A549 treated with AZD9567 at 1 μM for 4 hours (cell line): ENCODE data around the gene MSANTD1. TPM values are rescaled to one million over a fixed set of nuclear protein-coding genes. Genes with fewer than 3 reads are reported as not detected.

Experiments
- total RNA-seq: library from RNA; stranded (reverse); fragments of 200-300 nt; extraction: Qiagen RNA extraction; gene quantifications from 5 replicates; pipeline ENCODE4 v1.2.3, GENCODE V29; 2022; ENCODE audit not compliant: insufficient read depth

Gene MSANTD1
- 0.13 to 0.28 TPM (median 0.15 TPM) in 4 of 5 replicates, not detected in the other for total RNA-seq

GRCh38 chr4:3248811-3249661 lies at the start of gene MSANTD1:
Gene MSANTD1 (plus strand): TSS chr4:3249159. CDS start chr4:3249223, 64 bp downstream.

GRCh38 chr4:3292571-3293400 lies 43.8 kb downstream of the MSANTD1 start, which contains the start of gene RGS12:
Gene RGS12 (plus strand): TSS chr4:3293021. CDS start chr4:3316171, 23,150 bp downstream.

Other genes with a start within 250 kb of the MSANTD1 start
- not detected in 5 replicates for gene HTT-AS, start 174.6 kb upstream of the MSANTD1 start, total RNA-seq
- 11.3 to 29.3 TPM (median 13.5 TPM) in 5 replicates for gene HTT, start 174.5 kb upstream of the MSANTD1 start, total RNA-seq
- gene RGS12, start 43.9 kb downstream of the MSANTD1 start, total RNA-seq = 10.4 to 15.2 TPM (median 10.9 TPM) in 5 replicates
- gene HGFAC, start 192.8 kb downstream of the MSANTD1 start, total RNA-seq = 0.12 to 0.19 TPM (median 0.17 TPM) in 4 of 5 replicates, not detected in the other
- 0.06 to 0.37 TPM (median 0.22 TPM) in 4 of 5 replicates, not detected in the other for gene DOK7, start 214.1 kb downstream of the MSANTD1 start, total RNA-seq